Natural killer cell treated with Interleukin-12 subunit alpha and Interleukin-12 subunit beta and Interleukin-15 and Interleukin-18, amount 100 ng/mL, for 72 hours (primary cell): Measurements from ENCODE around the gene CCSER1. TPM values are rescaled to one million over a fixed set of nuclear protein-coding genes. Genes with fewer than 3 reads are reported as not detected.

Experiments
- ATAC-seq, 2 donors: fragments of 150-1000 bp; cut with Tn5 transposase in 1 of 2; sonication (Bioruptor Pico), chemical (Tn5 transposase) in 1 of 2; 2 replicates each; pipeline ENCODE4 v1.10.0; 2021
- DNase-seq: peaks from one replicate; pipeline ENCODE4 v3.0.0; 2022; ENCODE audit warnings: low spot score
- H3K27ac Mint-ChIP-seq, 2 donors: 1 replicate in 1 of 2; 2 replicates in 1 of 2; pipeline ENCODE4 v1.8.0; 2022; ENCODE audit warnings: mixed read lengths in 2 of 2, mild to moderate bottlenecking in 1 of 2, moderate library complexity in 1 of 2
- H3K27me3 Mint-ChIP-seq, 2 donors: 1 replicate in 1 of 2; 2 replicates in 1 of 2; pipeline ENCODE4 v1.8.0; 2022; ENCODE audit warnings: mixed read lengths in 2 of 2
- H3K36me3 Mint-ChIP-seq: one replicate; pipeline ENCODE4 v1.8.0; 2022; ENCODE audit warnings: mixed read lengths
- H3K4me1 Mint-ChIP-seq, 2 donors: 1 replicate in 1 of 2; 2 replicates in 1 of 2; pipeline ENCODE4 v1.8.0; 2022; ENCODE audit warnings: low read depth in 2 of 2, mixed read lengths in 2 of 2, mild to moderate bottlenecking in 1 of 2
- H3K4me3 Mint-ChIP-seq: one replicate; pipeline ENCODE4 v1.8.0; 2022; ENCODE audit warnings: mixed read lengths
- H3K9me3 Mint-ChIP-seq: 2 replicates; pipeline ENCODE4 v1.8.0; 2022; ENCODE audit warnings: mixed read lengths
- total RNA-seq, 2 donors: library from RNA; stranded (reverse); gene quantifications; one replicate each; pipeline ENCODE4 v1.2.3, GENCODE V29; 2022

The CCSER1 gene
- total RNA-seq, 2 donors from 2014 or later: 0.17 TPM; not detected in 1

GRCh38 chr4:90148574-90149148, 21.5 kb downstream of the CCSER1 start:
- no peak overlapping the region for H3K4me3 Mint-ChIP-seq
- DNase-seq (no peak), ATAC-seq (no peak)
- no peaks in the 10 kb centered on the region for H3K36me3 Mint-ChIP-seq
- H3K9me3 Mint-ChIP-seq: peaks cover 3% of the 10 kb centered on the region
- no peak overlapping the region for H3K27ac Mint-ChIP-seq
- no peaks in the 10 kb centered on the region for H3K4me1 Mint-ChIP-seq
- H3K27me3 Mint-ChIP-seq: no peaks in the 10 kb centered on the region

DNA sequence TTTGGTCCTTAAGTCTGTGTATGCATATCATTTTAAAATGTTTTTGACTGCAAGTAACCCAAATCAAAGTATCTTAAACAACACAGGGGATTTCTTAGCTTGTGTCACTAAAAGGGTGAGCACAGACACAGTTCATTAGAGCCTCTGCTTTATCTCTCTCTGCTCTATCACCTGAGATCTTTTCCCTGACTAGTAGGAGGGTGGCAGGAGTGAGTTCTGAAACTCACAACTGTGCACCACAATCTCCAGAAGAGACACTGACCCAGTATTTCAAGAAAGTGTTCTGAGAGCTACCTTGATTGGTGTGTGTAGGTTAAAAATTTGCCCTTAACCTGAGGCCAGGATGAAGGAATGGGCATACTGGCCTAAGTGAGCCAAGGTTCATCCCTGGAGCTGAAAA, 24.8 kb downstream of the CCSER1 start:
- DNase-seq (no peak), ATAC-seq (no peak)
- Mint-ChIP-seq H3K36me3 (no peaks in the 10 kb centered on the region), H3K27ac (no peak overlapping the region), H3K4me3 (no peak overlapping the region), H3K27me3 (no peaks in the 10 kb centered on the region), H3K4me1 (no peaks in the 10 kb centered on the region), H3K9me3 (peaks cover 8% of the 10 kb centered on the region)

DNA sequence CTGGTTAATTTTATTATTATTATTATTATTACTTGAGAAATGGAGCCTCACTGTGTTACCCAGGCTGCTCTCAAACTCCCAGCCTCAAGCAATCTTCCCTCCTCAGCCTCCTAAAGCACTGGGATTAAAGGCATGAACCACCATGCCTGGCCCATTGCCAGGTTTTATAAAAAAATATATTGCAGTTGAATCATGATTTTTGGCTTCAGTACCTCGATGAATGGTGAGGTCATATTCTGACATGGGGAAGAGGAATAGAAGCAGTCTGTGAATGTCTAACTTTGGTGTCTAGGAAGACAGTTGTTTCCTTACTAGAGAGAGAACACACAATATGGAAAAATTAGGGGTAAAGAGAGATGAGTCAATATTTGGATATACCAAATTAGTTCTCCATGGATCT, 32.0 kb downstream of the CCSER1 start:
- H3K9me3 Mint-ChIP-seq: peaks cover 4% of the 10 kb centered on the region
- no peak for ATAC-seq

DNA sequence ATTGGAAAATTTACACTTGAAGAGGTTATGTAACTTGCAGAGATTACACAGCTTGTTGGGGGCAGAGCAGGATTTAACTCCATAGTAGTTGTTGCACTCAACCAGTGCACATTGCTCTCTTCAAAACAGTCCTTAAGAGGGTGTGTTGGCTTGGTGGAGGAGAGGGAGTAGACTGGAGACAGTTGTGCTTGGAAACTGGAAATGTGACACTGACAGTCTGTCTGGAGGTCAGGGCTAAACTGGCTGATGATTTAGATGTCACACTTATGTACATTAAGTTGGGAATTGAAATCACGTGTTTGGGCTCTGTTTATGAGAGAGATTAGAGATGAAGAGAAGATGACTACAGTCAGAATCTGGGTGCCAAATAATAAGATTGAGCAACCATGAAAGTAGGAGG, 32.9 kb downstream of the CCSER1 start:
- no peaks in the 10 kb centered on the region for H3K27me3 Mint-ChIP-seq
- DNase-seq: no peak
- H3K4me1 Mint-ChIP-seq: no peaks in the 10 kb centered on the region
- peaks cover 4% of the 10 kb centered on the region for H3K9me3 Mint-ChIP-seq
- H3K4me3 Mint-ChIP-seq: no peak overlapping the region
- H3K27ac Mint-ChIP-seq: no peak overlapping the region
- H3K36me3 Mint-ChIP-seq: no peaks in the 10 kb centered on the region
- ATAC-seq: no peak

More for the DNA sequence above, 32.0 kb downstream of the CCSER1 start:
- Mint-ChIP-seq H3K27me3 (no peaks in the 10 kb centered on the region), H3K4me1 (no peaks in the 10 kb centered on the region), H3K4me3 (no peak overlapping the region), H3K27ac (no peak overlapping the region), H3K36me3 (no peaks in the 10 kb centered on the region)
- DNase-seq: no peak

DNA sequence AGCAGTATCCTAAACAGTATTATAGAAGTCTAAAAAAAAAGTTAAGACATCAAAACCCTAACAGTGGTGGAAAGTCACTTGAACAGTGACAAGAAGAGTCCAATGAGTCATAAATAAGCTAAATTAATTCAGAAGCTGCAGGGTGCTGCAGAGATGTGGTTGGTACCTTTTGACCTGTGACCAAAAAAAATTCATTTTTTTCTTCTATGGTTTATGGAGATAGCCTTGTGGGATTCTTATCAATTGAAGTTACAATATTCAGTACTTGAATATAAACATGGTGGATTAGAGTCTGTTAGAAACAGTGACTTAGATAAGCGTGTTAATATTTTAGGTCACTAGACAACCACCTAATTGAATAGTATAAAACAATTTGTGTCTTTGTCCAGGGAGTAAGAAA, 35.4 kb downstream of the CCSER1 start:
- no peak for ATAC-seq

GRCh38 chr4:90163872-90164271, 36.7 kb downstream of the CCSER1 start:
- no peaks in the 10 kb centered on the region for H3K27me3 Mint-ChIP-seq
- no peak overlapping the region for H3K27ac Mint-ChIP-seq
- no peak overlapping the region for H3K4me3 Mint-ChIP-seq
- DNase-seq: no peak
- H3K36me3 Mint-ChIP-seq: no peaks in the 10 kb centered on the region
- no peaks in the 10 kb centered on the region for H3K4me1 Mint-ChIP-seq
- no peak for ATAC-seq
- H3K9me3 Mint-ChIP-seq: no peaks in the 10 kb centered on the region

More for the DNA sequence above, 35.4 kb downstream of the CCSER1 start:
- Mint-ChIP-seq H3K4me1 (no peaks in the 10 kb centered on the region), H3K36me3 (no peaks in the 10 kb centered on the region), H3K4me3 (no peak overlapping the region), H3K27ac (no peak overlapping the region), H3K9me3 (no peaks in the 10 kb centered on the region), H3K27me3 (no peaks in the 10 kb centered on the region)
- DNase-seq: no peak

- no peaks in the 10 kb centered on the region for H3K27me3 Mint-ChIP-seq
- no peak for DNase-seq
- H3K9me3 Mint-ChIP-seq: peaks cover 5% of the 10 kb centered on the region
- no peak overlapping the region for H3K27ac Mint-ChIP-seq
- no peak overlapping the region for H3K4me3 Mint-ChIP-seq
- no peaks in the 10 kb centered on the region for H3K4me1 Mint-ChIP-seq
- no peak for ATAC-seq
- H3K36me3 Mint-ChIP-seq: no peaks in the 10 kb centered on the region
Measured at GRCh38 chr4:90165883-90166282, 38.7 kb downstream of the CCSER1 start.

DNA sequence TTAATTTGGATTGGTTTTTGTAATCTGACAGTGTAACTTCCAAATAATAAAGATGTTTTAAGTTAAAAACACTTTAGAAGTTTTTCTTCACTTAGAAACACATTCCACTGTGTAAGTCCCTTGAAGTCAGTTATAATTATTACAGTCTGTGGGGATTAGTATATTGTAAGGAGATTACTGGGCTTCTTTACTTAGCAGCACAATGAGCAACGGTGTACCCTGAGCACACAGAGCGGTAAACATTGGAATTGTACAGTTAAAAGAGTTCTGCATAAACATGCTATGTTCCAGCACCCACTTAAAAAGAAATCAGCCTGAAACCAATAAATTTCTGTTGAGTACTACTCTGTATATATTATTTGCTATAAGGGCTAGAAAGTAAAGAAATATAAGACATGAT, 44.3 kb downstream of the CCSER1 start:
- DNase-seq (no peak), ATAC-seq (no peak)
- Mint-ChIP-seq H3K9me3 (peaks cover 11% of the 10 kb centered on the region), H3K27ac (no peak overlapping the region), H3K27me3 (no peaks in the 10 kb centered on the region), H3K4me3 (no peak overlapping the region), H3K36me3 (no peaks in the 10 kb centered on the region), H3K4me1 (no peaks in the 10 kb centered on the region)

DNA sequence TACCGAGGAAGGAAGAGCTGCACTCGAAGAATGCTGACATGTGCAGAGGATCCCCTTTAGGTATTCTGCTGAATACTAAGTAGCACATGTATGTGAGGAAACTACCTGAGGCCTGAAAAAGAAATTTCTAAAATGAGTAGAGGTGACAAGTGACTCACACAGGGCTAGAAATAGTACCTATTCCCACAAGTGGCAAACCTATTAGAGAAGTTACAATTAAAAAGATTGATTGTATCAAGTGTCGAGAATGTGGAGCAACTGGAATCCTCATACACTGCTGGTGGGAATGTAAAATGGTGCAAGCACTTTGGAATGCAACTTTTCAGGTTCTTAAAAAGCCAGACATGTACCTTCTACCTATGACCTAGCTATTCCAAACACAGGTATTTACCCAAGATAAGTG, 47.4 kb downstream of the CCSER1 start:
- Mint-ChIP-seq H3K4me1 (no peaks in the 10 kb centered on the region), H3K27ac (no peak overlapping the region), H3K4me3 (no peak overlapping the region), H3K9me3 (peaks cover 9% of the 10 kb centered on the region), H3K27me3 (no peaks in the 10 kb centered on the region), H3K36me3 (no peaks in the 10 kb centered on the region)
- DNase-seq (no peak), ATAC-seq (no peak)

DNA sequence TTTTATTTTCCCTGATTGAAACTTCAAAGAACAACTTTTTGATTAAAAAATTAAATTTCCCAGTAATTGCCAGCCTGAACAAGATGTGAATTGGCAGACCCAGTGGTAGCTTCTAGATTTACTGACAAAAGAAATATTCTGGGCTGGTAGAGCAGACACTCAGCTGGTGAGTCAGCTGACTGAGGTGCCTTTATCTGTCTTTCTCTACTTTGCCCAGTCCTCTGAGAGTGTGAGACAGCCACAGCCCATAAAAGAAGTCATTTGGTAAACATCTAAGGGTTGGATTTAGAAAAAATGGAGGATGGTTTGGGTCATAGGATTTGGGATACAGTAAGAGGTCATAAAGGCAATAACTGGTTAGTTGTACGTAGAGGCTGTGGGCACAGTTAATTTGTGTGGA, 54.5 kb downstream of the CCSER1 start:
- DNase-seq (no peak), ATAC-seq (no peak)
- Mint-ChIP-seq H3K36me3 (no peaks in the 10 kb centered on the region), H3K4me3 (no peak overlapping the region), H3K27me3 (no peaks in the 10 kb centered on the region), H3K9me3 (peaks cover under 1% of the 10 kb centered on the region), H3K27ac (no peak overlapping the region), H3K4me1 (no peaks in the 10 kb centered on the region)

DNA sequence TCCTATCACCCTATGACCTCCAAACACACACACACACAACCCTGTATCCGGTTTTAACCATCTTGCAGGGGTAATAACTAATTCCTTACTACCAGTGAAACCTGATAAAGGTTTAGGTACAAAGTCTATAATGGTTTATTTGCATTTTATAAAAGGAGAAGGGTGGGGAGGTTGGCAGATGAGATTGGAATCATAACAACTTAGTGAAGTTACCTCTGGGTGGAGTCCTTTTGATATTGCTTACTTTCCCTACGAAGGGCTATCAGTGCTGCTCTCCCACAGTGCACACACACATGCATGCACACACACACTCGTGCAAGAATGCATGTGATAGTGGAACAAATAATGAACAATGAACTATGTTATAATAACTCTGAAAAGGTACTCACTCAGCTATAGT, 56.1 kb downstream of the CCSER1 start:
- no peaks in the 10 kb centered on the region for H3K27me3 Mint-ChIP-seq
- ATAC-seq: no peak
- H3K36me3 Mint-ChIP-seq: no peaks in the 10 kb centered on the region
- peaks cover 3% of the 10 kb centered on the region for H3K9me3 Mint-ChIP-seq
- H3K27ac Mint-ChIP-seq: no peak overlapping the region
- no peak for DNase-seq
- H3K4me3 Mint-ChIP-seq: no peak overlapping the region
- no peaks in the 10 kb centered on the region for H3K4me1 Mint-ChIP-seq

- no peaks in the 10 kb centered on the region for H3K36me3 Mint-ChIP-seq
Measured at GRCh38 chr4:90184560-90184959, 57.4 kb downstream of the CCSER1 start.

GRCh38 chr4:90185416-90185815, 58.2 kb downstream of the CCSER1 start:
- Mint-ChIP-seq H3K4me1 (no peaks in the 10 kb centered on the region), H3K27ac (no peak overlapping the region), H3K9me3 (peaks cover 3% of the 10 kb centered on the region), H3K4me3 (no peak overlapping the region), H3K36me3 (no peaks in the 10 kb centered on the region), H3K27me3 (no peaks in the 10 kb centered on the region)
- ATAC-seq: no peak
- no peak for DNase-seq

More at GRCh38 chr4:90184560-90184959, 57.4 kb downstream of the CCSER1 start:
- Mint-ChIP-seq H3K9me3 (peaks cover 3% of the 10 kb centered on the region), H3K4me1 (no peaks in the 10 kb centered on the region), H3K4me3 (no peak overlapping the region), H3K27ac (no peak overlapping the region), H3K27me3 (no peaks in the 10 kb centered on the region)
- ATAC-seq (no peak), DNase-seq (no peak)

DNA sequence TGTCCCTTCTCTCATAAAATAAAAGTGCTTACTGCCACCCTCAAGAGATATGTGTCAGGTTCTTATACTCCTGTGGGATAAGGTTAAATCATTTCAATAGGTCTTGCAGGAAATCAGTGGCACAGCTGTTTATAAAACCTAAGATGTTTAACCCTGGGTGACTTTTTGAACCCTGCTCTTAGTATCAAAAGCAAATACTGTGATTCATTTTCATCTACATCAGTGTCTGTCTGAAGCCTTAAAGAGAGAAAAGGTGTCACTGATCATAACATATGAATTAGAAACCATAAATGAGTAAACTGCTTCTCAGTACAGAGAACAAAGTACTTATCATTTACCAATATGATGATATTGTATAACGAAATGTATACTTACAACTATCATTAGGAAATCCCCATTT, 59.0 kb downstream of the CCSER1 start:
- Mint-ChIP-seq H3K4me3 (no peak overlapping the region), H3K4me1 (no peaks in the 10 kb centered on the region), H3K27me3 (no peaks in the 10 kb centered on the region), H3K27ac (no peak overlapping the region), H3K9me3 (peaks cover 3% of the 10 kb centered on the region), H3K36me3 (no peaks in the 10 kb centered on the region)
- ATAC-seq (no peak), DNase-seq (no peak)

DNA sequence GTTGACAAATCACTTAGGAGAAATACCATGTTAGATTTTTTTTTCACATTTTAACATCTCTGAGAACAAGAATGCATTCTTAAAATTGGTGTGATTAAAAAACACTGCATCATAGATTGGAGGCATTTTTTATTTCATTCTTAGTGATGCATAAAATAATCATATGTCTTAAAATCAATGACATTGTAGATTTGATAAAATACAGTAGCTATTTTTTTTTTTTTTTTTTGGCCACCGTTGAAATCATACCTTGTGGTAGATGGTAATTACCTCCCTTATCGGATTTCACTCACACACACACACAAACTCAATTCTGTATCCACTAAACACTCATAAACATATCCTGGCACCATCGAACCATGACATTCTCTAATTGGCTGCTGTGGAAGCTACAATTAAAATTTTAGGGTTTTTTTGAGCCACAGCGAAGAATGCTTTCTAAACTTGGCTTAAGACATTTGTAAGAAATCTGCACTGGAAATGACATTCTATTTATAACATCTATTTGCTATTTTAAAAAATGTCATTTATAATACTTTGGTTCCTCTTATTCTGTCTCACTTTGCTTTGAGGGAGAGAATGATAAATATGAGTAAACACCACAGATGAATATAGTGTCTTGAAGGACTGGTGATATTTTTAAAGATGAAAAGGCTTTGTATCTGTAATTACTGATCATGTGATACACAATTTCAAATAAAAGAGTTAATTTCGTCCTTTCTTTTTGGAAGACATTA, 60.1 kb downstream of the CCSER1 start:
- H3K4me1 Mint-ChIP-seq: no peaks in the 10 kb centered on the region
- H3K9me3 Mint-ChIP-seq: peaks cover 3% of the 10 kb centered on the region
- no peak overlapping the region for H3K27ac Mint-ChIP-seq
- no peaks in the 10 kb centered on the region for H3K27me3 Mint-ChIP-seq
- no peak for DNase-seq
- H3K36me3 Mint-ChIP-seq: no peaks in the 10 kb centered on the region
- no peak overlapping the region for H3K4me3 Mint-ChIP-seq
- no peak for ATAC-seq
